Measurements from ENCODE around the gene SMIM15.

SMIM15 gene

DNA sequence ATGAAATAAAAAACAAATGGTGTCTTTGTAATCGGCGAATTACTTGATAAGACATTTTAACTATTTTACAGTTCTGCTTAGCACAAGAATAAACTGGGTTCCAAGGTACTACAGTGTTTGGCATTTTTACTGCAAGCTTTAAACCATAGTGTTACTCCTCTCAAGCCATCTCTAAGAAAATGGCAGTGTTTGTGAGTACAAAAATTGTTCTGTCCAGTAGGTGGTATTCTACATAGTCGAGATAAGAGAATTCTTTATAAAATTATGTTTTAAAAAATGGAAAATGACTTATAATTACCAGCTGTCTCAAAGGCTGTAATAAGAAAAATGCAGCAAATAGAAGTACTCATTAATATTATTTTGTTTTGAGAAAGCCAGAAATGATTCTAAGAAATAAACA, 3.2 kb downstream of the SMIM15 start:
- DNase-seq, result no peak

DNA sequence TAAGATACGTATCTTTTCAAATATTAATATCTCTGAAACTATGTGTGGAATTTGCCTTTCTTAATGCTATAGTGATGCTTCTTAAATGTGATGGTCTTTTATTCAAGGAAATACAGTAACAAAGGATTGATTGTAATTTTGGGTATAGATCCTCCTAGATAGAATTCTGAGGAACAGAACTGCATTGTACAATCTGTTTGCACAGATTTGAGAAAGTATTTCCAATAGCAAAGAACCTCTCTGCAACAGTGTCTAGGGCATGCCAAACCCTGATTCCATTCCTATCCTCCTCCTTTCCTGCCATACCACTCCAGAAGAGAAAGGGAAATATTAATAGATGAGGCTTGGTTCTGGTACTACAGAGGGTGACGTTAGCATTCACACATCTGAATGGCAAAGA, 10.4 kb downstream of the SMIM15 start:
- DNase-seq, result no peak

DNA sequence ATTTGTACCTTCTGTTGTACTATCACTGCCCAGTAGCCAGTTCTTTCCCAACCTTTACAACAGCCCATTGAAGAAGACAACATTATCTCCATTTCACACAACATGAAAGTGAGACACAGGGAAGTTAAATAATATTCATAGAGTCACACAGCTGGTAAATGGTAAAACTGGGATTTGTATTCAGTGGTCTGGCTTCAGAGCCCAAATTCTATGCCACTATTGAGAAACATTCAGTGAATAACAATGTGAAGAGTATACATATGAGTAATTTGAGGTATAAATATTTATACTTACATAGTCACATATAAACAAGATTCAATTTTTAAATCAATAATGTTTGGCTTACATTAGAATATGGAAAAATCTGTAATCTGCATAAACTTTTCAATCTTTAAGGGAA, 13.8 kb downstream of the SMIM15 start:
- no peak for DNase-seq

DNA sequence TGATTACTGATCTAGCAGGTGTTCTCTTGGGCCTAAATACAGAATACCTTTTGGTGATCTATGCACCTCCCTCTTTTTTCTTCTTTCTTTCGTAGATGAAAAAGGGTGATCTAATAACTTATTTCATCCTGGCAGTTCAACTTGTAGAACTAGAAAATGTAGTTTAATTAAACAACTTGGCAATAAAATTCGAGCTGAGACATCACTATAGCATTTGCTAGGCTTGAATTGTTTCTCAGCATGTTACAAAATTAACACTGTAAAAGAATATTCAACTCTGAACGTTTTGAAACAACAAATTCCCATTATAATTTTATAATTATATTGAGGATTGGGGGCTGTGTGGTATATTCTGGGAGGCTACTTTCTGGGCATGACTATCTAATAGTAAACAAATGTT, 19.5 kb downstream of the SMIM15 start:
- no peak for DNase-seq

DNA sequence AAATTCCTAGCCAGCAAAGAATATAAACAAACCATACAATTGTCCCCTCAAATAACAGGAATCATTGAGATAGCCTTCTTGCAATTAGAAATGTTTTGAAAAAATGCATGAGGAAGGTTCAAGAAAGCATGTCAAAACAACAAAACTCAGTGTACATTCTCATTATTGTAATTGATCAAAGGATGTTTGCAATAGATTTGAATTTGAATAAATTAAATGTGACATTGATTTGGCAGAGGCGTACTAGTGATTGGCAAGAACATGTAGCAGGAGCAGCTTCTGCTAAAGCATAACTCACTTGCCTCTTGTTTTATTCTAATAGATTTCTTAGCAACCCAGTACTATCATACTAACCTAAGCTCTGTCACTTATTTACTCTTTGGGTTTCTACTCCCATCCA, 19.9 kb downstream of the SMIM15 start:
- no peak for DNase-seq

DNA sequence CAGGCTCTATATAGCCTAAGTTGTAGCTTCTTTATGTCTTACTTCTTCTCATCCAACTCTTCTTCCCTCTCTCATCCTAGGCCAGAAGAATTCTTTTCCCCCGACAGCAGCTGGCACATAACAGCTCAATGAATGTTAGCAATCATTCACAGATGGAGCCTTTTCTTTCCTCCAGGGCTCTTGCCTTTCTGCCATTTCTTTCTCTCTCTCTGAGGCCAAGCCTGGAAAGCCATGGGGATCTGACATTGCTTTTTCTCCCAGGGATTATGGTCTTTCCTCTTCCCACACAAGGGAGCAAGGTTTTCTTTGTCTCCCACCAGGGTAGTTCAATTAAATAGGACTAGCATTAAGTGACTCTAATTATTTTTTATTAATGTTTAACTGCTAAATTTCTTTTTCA, 20.5 kb downstream of the SMIM15 start:
- no peak for DNase-seq

DNA sequence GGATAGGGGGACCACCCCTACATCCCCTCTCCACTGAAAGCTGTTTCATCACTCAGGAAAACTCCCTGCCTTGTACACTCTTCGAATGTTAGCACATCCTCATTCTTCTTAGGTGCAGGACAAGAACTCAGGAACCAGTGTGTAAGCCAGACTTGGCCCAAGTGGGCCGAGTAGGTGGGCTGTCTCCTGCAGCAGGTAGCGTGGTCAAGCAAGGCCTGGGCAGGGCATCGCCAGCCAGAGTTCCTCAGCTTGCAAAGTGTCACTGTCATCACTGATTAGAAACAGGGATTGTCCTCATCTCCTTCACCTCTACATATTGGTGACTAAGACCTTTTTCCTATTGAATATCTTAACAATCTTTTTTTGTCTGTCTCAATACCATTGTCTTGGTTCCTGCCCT, 22.3 kb downstream of the SMIM15 start:
- no peak for DNase-seq

DNA sequence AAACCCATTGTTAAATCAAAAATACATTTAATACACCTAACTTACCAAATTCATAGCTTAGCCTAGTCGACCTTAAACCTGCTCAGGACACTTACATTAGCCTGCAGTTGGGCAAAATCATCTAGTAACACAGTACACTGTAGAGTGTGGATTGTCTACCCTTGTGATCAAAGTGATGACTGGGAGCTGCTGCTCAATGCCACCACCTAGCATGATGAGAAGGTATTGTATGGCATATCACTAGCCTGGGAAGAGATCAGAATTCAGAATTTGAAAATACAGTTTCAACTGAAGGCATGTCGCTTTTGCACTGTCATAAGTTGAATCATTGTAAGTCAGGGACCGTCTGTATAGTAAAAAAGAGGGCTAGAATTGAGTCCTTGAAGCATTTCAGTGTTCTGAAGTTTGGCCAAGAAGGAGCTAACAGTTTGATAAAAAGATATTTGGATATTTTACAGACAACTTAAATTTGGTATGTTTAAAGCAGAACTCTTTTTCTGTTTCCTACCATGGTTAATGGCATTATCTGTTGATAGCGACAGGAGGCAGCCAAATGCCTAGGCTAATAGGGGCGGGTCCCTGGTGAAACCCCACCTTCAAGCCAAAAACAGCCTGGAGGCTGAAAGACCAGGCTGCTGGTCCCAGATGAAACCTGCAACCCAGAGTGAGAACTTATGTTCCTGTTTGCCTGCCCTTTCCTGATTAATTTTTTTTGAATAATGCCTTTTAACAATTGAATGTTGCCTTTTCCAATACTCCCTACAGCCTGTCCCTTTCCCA, 23.0 kb downstream of the SMIM15 start:
- DNase-seq, result no peak

DNA sequence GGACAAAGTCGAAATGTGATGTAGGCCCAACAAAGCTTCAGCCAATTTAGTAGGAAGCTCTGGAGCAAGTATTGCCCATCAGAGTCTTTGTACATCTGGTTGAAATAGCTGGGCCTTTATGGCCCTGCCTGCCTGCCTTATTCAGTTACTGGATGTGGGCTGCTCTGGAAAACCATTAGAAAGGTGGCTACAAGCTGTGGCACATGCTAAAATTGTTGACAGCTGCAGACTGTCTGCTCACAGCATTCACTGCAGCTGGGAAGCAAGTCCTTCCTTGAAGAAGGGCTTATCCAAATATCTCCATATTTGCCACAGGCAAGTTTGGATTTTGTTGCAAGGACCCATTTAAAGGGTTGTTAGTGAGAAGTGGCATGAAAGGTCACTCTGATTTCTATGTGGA, 24.4 kb downstream of the SMIM15 start:
- no peak for DNase-seq

DNA sequence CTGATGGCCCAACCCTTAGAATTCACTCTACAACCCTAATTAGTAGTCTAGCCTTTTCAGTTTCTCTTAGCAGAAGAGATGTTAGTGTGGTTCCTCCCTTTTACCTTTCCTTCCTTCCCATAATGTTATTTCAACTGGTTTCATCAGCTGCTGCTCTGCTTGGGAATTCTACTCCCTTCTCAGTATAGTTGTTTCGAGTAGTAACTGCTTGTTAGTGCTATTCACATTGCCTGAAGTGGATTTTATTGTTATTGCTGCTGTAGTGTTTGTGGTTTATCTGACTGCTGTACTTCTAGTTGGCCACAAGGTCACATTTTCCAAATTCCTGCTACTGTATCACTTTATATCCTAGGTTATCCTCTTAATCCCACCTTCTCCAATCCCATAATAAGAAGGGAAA, 29.7 kb downstream of the SMIM15 start:
- no peak for DNase-seq

DNA sequence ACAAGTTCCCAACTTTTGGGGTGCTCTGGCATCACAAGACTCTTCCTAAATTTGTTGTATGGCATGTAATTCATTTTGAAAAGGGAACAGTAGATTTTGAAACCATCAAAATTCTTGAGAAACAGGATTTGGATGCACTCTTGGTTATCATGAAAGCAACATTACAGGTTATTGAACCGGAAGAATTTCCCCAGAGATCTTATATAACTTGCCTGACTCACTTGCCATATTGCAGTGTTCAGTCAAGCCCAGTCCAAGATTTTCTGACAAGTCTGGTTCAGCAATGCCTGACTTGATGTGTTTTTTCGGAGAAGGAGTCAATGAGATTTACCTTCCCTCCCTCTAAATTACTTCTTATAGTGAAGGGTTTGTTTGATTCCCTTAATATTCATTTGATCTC, 32.0 kb downstream of the SMIM15 start:
- no peak for DNase-seq

DNA sequence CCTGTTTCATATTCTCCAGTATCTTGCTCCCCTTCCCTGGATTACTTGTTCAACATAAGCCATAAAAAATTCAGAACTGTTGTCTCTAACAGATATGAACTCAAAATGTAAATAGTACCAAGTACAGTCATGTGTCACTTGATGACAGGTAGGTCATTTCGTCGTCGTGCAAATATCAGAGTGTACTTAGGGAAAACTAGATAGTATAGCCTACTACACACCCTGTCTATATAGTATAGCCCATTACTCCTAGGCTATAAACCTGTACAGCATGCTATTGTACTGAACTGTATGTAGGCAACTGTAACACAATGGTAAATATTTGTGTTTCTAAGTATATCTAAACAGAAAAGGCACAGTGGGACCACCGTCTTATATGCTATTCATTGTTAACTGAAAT, 39.1 kb downstream of the SMIM15 start:
- no peak for DNase-seq

DNA sequence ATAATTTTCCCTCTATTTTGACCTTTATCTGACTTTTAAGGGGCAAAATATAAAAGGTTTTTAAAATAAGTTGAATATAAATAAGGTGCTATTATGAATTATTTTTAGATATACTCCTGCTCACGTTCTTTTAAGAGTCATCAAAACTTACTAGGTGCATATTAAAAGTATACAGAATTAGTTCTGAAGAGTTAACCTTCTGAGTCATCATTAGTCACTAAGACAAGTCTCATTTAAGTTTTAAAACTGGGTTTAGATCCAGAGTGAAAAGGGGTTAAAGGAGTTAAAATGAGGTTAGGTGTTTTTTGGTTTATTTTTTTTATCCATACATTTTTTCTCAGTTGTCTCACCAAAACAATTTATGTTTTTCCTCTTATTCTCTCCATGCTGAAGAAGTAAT, 41.7 kb downstream of the SMIM15 start:
- no peak for DNase-seq

DNA sequence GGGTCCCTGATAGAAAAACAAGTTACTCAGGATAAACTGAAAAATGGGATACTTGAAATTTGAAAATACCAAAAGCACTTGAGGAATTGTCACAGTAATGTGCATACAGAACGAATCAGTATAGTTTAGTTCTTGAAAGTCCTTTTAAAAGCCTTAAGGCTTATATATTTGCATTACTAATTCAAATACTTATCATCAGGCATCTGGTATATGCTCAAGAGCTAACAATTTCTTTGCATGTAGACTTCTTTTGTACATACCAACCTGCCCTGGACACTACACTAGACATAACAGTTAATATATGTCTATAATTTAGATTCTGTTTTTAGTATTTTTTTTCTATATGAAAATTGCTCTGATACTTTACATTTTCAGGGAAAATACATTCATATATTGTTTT, 43.2 kb downstream of the SMIM15 start:
- no peak for DNase-seq

DNA sequence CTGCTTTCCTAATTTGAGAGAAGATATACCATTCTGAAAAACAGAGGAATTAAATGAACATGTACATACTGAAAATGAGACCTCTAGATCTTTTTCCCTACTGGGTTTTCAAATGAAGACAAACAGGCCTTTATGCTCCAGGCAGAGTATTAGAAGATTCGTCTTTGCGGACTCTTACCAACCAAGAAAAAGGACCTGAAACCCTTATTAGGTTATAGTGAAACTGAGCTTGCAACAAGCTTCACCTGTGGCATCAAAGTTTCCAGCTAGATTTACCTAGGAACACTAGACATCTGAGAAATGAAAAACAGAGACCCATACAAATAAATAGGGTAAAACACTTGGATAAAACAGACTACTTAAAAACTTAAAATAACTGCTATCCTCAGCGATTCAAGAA, 46.3 kb downstream of the SMIM15 start:
- no peak for DNase-seq

DNA sequence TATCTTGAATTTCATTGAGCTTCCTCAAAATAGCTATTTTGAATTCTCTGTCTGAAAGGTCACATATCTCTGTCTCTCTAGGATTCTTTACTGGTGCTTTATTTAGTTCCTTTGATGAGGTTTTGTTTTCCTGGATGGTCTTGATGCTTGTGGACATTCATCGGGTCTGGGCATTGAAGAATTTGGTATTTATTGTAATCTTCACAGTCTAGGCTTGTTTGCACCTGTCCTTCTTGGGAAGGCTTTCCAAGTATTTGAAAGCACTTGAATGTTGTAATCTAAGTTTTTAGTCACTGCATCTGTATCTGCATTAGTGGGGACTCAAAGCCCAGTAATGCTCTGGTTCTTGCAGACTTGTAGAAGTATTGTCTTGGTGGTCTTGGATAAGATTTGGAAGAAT, 47.8 kb downstream of the SMIM15 start:
- DNase-seq, result no peak
